ENCODE measurements around the gene NARF. TPM values are rescaled to one million over a fixed set of nuclear protein-coding genes. Genes with fewer than 3 reads are reported as not detected.

The NARF gene
- total RNA-seq, 1 experiment from 2014 or later = 96.7 TPM

DNA sequence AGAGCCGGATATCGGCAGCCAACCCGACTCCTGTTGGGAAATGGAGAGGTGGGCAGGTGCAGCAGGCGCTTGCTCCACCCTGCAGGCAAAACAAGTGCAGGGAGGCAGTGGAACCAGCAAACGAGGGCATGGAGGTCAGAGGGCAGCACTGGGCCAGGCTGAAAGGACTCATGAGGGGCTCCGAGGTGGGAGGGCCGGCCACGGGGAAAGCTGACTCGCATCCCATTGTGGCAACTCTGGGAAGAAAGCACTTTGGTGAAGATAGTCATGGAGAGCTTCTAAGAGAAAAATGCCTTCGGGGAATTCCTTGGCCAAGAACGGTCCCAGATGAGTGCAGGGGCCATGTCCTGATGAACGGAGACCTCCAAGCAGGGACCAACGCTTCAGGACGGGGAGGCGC is 12.4 kb upstream of the NARF start:
- TF ChIP-seq, protein P1, sequence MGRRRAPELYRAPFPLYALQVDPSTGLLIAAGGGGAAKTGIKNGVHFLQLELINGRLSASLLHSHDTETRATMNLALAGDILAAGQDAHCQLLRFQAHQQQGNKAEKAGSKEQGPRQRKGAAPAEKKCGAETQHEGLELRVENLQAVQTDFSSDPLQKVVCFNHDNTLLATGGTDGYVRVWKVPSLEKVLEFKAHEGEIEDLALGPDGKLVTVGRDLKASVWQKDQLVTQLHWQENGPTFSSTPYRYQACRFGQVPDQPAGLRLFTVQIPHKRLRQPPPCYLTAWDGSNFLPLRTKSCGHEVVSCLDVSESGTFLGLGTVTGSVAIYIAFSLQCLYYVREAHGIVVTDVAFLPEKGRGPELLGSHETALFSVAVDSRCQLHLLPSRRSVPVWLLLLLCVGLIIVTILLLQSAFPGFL (CRISPR knock-in tag; IDR thresholded peaks at IDR 0.05; ENCODE audit: borderline replicate concordance) = no peak
- TF ChIP-seq IRF2 (CRISPR knock-in tag; IDR thresholded peaks at IDR 0.05; ENCODE audit: borderline replicate concordance, low read depth) = no peak
- TF ChIP-seq ZNF219 (CRISPR knock-in tag; IDR thresholded peaks at IDR 0.05; ENCODE audit: borderline replicate concordance) = no peak
- no peak for TF ChIP-seq PRRX2 (CRISPR knock-in tag; IDR thresholded peaks at IDR 0.05)
- TF ChIP-seq, protein P2, sequence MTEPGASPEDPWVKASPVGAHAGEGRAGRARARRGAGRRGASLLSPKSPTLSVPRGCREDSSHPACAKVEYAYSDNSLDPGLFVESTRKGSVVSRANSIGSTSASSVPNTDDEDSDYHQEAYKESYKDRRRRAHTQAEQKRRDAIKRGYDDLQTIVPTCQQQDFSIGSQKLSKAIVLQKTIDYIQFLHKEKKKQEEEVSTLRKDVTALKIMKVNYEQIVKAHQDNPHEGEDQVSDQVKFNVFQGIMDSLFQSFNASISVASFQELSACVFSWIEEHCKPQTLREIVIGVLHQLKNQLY (CRISPR knock-in tag; IDR thresholded peaks at IDR 0.05) = no peak
- TF ChIP-seq, protein P3, sequence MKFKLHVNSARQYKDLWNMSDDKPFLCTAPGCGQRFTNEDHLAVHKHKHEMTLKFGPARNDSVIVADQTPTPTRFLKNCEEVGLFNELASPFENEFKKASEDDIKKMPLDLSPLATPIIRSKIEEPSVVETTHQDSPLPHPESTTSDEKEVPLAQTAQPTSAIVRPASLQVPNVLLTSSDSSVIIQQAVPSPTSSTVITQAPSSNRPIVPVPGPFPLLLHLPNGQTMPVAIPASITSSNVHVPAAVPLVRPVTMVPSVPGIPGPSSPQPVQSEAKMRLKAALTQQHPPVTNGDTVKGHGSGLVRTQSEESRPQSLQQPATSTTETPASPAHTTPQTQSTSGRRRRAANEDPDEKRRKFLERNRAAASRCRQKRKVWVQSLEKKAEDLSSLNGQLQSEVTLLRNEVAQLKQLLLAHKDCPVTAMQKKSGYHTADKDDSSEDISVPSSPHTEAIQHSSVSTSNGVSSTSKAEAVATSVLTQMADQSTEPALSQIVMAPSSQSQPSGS (CRISPR knock-in tag; IDR thresholded peaks at IDR 0.05; ENCODE audit: borderline replicate concordance, low read depth) = no peak
- TF ChIP-seq, protein P4, sequence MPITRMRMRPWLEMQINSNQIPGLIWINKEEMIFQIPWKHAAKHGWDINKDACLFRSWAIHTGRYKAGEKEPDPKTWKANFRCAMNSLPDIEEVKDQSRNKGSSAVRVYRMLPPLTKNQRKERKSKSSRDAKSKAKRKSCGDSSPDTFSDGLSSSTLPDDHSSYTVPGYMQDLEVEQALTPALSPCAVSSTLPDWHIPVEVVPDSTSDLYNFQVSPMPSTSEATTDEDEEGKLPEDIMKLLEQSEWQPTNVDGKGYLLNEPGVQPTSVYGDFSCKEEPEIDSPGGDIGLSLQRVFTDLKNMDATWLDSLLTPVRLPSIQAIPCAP (CRISPR knock-in tag; IDR thresholded peaks at IDR 0.05) = no peak
- TF ChIP-seq, protein P5, sequence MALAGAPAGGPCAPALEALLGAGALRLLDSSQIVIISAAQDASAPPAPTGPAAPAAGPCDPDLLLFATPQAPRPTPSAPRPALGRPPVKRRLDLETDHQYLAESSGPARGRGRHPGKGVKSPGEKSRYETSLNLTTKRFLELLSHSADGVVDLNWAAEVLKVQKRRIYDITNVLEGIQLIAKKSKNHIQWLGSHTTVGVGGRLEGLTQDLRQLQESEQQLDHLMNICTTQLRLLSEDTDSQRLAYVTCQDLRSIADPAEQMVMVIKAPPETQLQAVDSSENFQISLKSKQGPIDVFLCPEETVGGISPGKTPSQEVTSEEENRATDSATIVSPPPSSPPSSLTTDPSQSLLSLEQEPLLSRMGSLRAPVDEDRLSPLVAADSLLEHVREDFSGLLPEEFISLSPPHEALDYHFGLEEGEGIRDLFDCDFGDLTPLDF (CRISPR knock-in tag; IDR thresholded peaks at IDR 0.05) = no peak
- TF ChIP-seq, protein P6, sequence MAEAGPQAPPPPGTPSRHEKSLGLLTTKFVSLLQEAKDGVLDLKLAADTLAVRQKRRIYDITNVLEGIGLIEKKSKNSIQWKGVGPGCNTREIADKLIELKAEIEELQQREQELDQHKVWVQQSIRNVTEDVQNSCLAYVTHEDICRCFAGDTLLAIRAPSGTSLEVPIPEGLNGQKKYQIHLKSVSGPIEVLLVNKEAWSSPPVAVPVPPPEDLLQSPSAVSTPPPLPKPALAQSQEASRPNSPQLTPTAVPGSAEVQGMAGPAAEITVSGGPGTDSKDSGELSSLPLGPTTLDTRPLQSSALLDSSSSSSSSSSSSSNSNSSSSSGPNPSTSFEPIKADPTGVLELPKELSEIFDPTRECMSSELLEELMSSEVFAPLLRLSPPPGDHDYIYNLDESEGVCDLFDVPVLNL (CRISPR knock-in tag; IDR thresholded peaks at IDR 0.05; ENCODE audit: borderline replicate concordance, low read depth) = no peak
- TF ChIP-seq ZNF396 (CRISPR knock-in tag; IDR thresholded peaks at IDR 0.05; ENCODE audit: borderline replicate concordance) = no peak
- TF ChIP-seq, protein P7, sequence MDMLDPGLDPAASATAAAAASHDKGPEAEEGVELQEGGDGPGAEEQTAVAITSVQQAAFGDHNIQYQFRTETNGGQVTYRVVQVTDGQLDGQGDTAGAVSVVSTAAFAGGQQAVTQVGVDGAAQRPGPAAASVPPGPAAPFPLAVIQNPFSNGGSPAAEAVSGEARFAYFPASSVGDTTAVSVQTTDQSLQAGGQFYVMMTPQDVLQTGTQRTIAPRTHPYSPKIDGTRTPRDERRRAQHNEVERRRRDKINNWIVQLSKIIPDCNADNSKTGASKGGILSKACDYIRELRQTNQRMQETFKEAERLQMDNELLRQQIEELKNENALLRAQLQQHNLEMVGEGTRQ (CRISPR knock-in tag; IDR thresholded peaks at IDR 0.05) = no peak
- TF ChIP-seq NFATC4 (CRISPR knock-in tag; IDR thresholded peaks at IDR 0.05) = no peak
- TF ChIP-seq, protein P8, sequence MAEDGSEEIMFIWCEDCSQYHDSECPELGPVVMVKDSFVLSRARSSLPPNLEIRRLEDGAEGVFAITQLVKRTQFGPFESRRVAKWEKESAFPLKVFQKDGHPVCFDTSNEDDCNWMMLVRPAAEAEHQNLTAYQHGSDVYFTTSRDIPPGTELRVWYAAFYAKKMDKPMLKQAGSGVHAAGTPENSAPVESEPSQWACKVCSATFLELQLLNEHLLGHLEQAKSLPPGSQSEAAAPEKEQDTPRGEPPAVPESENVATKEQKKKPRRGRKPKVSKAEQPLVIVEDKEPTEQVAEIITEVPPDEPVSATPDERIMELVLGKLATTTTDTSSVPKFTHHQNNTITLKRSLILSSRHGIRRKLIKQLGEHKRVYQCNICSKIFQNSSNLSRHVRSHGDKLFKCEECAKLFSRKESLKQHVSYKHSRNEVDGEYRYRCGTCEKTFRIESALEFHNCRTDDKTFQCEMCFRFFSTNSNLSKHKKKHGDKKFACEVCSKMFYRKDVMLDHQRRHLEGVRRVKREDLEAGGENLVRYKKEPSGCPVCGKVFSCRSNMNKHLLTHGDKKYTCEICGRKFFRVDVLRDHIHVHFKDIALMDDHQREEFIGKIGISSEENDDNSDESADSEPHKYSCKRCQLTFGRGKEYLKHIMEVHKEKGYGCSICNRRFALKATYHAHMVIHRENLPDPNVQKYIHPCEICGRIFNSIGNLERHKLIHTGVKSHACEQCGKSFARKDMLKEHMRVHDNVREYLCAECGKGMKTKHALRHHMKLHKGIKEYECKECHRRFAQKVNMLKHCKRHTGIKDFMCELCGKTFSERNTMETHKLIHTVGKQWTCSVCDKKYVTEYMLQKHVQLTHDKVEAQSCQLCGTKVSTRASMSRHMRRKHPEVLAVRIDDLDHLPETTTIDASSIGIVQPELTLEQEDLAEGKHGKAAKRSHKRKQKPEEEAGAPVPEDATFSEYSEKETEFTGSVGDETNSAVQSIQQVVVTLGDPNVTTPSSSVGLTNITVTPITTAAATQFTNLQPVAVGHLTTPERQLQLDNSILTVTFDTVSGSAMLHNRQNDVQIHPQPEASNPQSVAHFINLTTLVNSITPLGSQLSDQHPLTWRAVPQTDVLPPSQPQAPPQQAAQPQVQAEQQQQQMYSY (CRISPR knock-in tag; IDR thresholded peaks at IDR 0.05) = no peak
- TF ChIP-seq FOXP1 (CRISPR knock-in tag; IDR thresholded peaks at IDR 0.05; ENCODE audit: borderline replicate concordance) = no peak
- TF ChIP-seq, protein P9, sequence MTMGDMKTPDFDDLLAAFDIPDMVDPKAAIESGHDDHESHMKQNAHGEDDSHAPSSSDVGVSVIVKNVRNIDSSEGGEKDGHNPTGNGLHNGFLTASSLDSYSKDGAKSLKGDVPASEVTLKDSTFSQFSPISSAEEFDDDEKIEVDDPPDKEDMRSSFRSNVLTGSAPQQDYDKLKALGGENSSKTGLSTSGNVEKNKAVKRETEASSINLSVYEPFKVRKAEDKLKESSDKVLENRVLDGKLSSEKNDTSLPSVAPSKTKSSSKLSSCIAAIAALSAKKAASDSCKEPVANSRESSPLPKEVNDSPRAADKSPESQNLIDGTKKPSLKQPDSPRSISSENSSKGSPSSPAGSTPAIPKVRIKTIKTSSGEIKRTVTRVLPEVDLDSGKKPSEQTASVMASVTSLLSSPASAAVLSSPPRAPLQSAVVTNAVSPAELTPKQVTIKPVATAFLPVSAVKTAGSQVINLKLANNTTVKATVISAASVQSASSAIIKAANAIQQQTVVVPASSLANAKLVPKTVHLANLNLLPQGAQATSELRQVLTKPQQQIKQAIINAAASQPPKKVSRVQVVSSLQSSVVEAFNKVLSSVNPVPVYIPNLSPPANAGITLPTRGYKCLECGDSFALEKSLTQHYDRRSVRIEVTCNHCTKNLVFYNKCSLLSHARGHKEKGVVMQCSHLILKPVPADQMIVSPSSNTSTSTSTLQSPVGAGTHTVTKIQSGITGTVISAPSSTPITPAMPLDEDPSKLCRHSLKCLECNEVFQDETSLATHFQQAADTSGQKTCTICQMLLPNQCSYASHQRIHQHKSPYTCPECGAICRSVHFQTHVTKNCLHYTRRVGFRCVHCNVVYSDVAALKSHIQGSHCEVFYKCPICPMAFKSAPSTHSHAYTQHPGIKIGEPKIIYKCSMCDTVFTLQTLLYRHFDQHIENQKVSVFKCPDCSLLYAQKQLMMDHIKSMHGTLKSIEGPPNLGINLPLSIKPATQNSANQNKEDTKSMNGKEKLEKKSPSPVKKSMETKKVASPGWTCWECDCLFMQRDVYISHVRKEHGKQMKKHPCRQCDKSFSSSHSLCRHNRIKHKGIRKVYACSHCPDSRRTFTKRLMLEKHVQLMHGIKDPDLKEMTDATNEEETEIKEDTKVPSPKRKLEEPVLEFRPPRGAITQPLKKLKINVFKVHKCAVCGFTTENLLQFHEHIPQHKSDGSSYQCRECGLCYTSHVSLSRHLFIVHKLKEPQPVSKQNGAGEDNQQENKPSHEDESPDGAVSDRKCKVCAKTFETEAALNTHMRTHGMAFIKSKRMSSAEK (CRISPR knock-in tag; IDR thresholded peaks at IDR 0.05; ENCODE audit: borderline replicate concordance) = no peak
- TF ChIP-seq, protein P10, sequence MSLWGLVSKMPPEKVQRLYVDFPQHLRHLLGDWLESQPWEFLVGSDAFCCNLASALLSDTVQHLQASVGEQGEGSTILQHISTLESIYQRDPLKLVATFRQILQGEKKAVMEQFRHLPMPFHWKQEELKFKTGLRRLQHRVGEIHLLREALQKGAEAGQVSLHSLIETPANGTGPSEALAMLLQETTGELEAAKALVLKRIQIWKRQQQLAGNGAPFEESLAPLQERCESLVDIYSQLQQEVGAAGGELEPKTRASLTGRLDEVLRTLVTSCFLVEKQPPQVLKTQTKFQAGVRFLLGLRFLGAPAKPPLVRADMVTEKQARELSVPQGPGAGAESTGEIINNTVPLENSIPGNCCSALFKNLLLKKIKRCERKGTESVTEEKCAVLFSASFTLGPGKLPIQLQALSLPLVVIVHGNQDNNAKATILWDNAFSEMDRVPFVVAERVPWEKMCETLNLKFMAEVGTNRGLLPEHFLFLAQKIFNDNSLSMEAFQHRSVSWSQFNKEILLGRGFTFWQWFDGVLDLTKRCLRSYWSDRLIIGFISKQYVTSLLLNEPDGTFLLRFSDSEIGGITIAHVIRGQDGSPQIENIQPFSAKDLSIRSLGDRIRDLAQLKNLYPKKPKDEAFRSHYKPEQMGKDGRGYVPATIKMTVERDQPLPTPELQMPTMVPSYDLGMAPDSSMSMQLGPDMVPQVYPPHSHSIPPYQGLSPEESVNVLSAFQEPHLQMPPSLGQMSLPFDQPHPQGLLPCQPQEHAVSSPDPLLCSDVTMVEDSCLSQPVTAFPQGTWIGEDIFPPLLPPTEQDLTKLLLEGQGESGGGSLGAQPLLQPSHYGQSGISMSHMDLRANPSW (CRISPR knock-in tag; conservative IDR thresholded peaks at IDR 0.05; ENCODE audit: low read depth) = no peak
- no peak for TF ChIP-seq SOX15 (CRISPR knock-in tag; IDR thresholded peaks at IDR 0.05)
- H3K27ac Mint-ChIP-seq = no peak overlapping the region
- peaks cover 3% of the 10 kb centered on the region; the same call in 1 of the 2 replicates for H3K27me3 Mint-ChIP-seq (ENCODE audit: low read depth)
- peaks cover 7% of the 10 kb centered on the region for H3K36me3 Mint-ChIP-seq
- CTCF ChIA-PET = no interaction called here
- ATAC-seq (no peak), DNase-seq (ENCODE audit: low spot score) (no peak)
- peaks cover under 1% of the 10 kb centered on the region for H3K9me3 Mint-ChIP-seq
- H3K4me1 Mint-ChIP-seq = peaks cover 14% of the 10 kb centered on the region
- POLR2A ChIA-PET = no interaction called here
- H3K4me3 Mint-ChIP-seq = no peak overlapping the region

Data from WTC11 (cell line).